T47D (cell line): ENCODE measurements around the gene CALML3.

Source experiments
- DNase-seq, 2 experiments: peaks; one replicate each; pipeline versions ENCODE4 v3.0.0 to v3.0.0-alpha.2; 2011 to 2012; ENCODE audit warnings: low read depth in 1 of 2, low spot score in 1 of 2
- JUND ChIP-seq: IDR thresholded peaks from 2 replicates; pipeline ENCODE4 v1.6.1; 2012; ENCODE audit warnings: low read depth
- in situ Hi-C: cut with HindIII; loops from 2 replicates; pipeline ENCODE4 v1.10.0; 2016; ENCODE audit warnings: low sequenced_read_pairs, low pct_unique_long_range_greater_than_20kb

Gene CALML3

GRCh38 chr10:5573319-5573950, 48.7 kb downstream of the CALML3 start:
- no peak for DNase-seq
- in situ Hi-C loops, result no loop called here
- TF ChIP-seq JUND, result no peak

- DNase-seq, result no peak
- in situ Hi-C loops, result no loop called here
- no peak for TF ChIP-seq JUND
Measured at GRCh38 chr10:5573968-5574641, 49.3 kb downstream of the CALML3 start.

- in situ Hi-C loops, result no loop called here
- no peak for DNase-seq
- no peak for TF ChIP-seq JUND
Measured at GRCh38 chr10:5574642-5575131, 49.9 kb downstream of the CALML3 start.

- in situ Hi-C loops, result no loop called here
- DNase-seq, result no peak
- no peak for TF ChIP-seq JUND
Measured at GRCh38 chr10:5575144-5575481, 50.4 kb downstream of the CALML3 start.

GRCh38 chr10:5575482-5576153, 50.9 kb downstream of the CALML3 start:
- TF ChIP-seq JUND, result no peak
- in situ Hi-C loops, result no loop called here
- DNase-seq, result no peak

- in situ Hi-C loops, result no loop called here
- no peak for TF ChIP-seq JUND
- DNase-seq, result no peak
Measured at GRCh38 chr10:5576154-5576748, 51.5 kb downstream of the CALML3 start.
